Measurements from ENCODE around the gene C3orf52.

Gene C3orf52

GRCh38 chr3:112114576-112115160 is 28.5 kb downstream of the C3orf52 start:
- no peak for TF ChIP-seq CTCF (IDR thresholded peaks at IDR 0.05; ENCODE audit: low read depth, low read length)
- DNase-seq (ENCODE audit: extremely low read depth, low read depth), result no peak

GRCh38 chr3:112115161-112115739 is 29.1 kb downstream of the C3orf52 start:
- TF ChIP-seq CTCF (IDR thresholded peaks at IDR 0.05; ENCODE audit: low read depth, low read length), result no peak
- no peak for DNase-seq (ENCODE audit: extremely low read depth, low read depth)

- DNase-seq (ENCODE audit: extremely low read depth, low read depth), result no peak
- TF ChIP-seq CTCF (IDR thresholded peaks at IDR 0.05; ENCODE audit: low read depth, low read length), result no peak
Observed at GRCh38 chr3:112115806-112116383, 29.7 kb downstream of the C3orf52 start.

- no peak for TF ChIP-seq CTCF (IDR thresholded peaks at IDR 0.05; ENCODE audit: low read depth, low read length)
- no peak for DNase-seq (ENCODE audit: extremely low read depth, low read depth)
Observed at GRCh38 chr3:112116748-112117186, 30.6 kb downstream of the C3orf52 start.

GRCh38 chr3:112117415-112117814 is 31.2 kb downstream of the C3orf52 start:
- no peak for DNase-seq (ENCODE audit: extremely low read depth, low read depth)
- TF ChIP-seq CTCF (IDR thresholded peaks at IDR 0.05; ENCODE audit: low read depth, low read length), result no peak

GRCh38 chr3:112117841-112118571 is 31.8 kb downstream of the C3orf52 start:
- DNase-seq (ENCODE audit: extremely low read depth, low read depth), result no peak
- no peak for TF ChIP-seq CTCF (IDR thresholded peaks at IDR 0.05; ENCODE audit: low read depth, low read length)
